CD4-positive, alpha-beta T cell (primary cell): ENCODE data around the gene AHCYL2. TPM values are rescaled to one million over a fixed set of nuclear protein-coding genes. Genes with fewer than 3 reads are reported as not detected.

Experiments
- ATAC-seq: fragments of 200-7000 bp; cut with Tn5 transposase; one replicate; pipeline ENCODE4 v1.10.0; 2022; ENCODE audit warnings: mild to moderate bottlenecking; ENCODE audit not compliant: poor library complexity
- CTCF ChIA-PET: fragments of 350-600 bp; sonication (Branson Sonifier 250); formaldehyde crosslinking; loops from one replicate; lab custom pipeline; 2021; ENCODE audit warnings: antibody characterized with exemption, inconsistent platforms; lab: Charles Lee
- POLR2A ChIA-PET: fragments of 350-600 bp; sonication (Branson Sonifier 250); formaldehyde crosslinking; loops from one replicate; lab custom pipeline; 2021; ENCODE audit warnings: antibody characterized with exemption, inconsistent platforms; lab: Charles Lee
- DNase-seq, 14 experiments: peaks; one replicate each; pipeline ENCODE4 v3.0.0-alpha.2; 2013 to 2020; ENCODE audit warnings: mixed read lengths in 2 of 14
- H3K27ac ChIP-seq, 2 donors: one replicate each; pipeline versions ENCODE4 v1.5.1 to v1.7.0; 2013; ENCODE audit warnings: low read length in 2 of 2, low read depth in 1 of 2, mild to moderate bottlenecking in 1 of 2
- H3K27me3 ChIP-seq, 2 experiments: 1 replicate in 1 of 2; 2 replicates in 1 of 2; pipeline versions ENCODE4 v1.6.1 to v1.7.0; 2013; ENCODE audit warnings: low read length in 2 of 2, control low read depth in 1 of 2, mild to moderate bottlenecking in 1 of 2, moderate library complexity in 1 of 2; ENCODE audit not compliant: insufficient read depth in 2 of 2, control insufficient read depth in 1 of 2
- H3K36me3 ChIP-seq: one replicate; pipeline ENCODE4 v1.6.1; 2013; ENCODE audit warnings: low read length, control low read depth; ENCODE audit not compliant: insufficient read depth
- H3K4me1 ChIP-seq: one replicate; pipeline ENCODE4 v1.6.1; 2013; ENCODE audit warnings: low read length, control low read depth; ENCODE audit not compliant: insufficient read depth
- H3K4me3 ChIP-seq: one replicate; pipeline ENCODE4 v1.5.1; 2013; ENCODE audit warnings: mild to moderate bottlenecking, low read length, moderate library complexity
- H3K9me3 ChIP-seq, 2 experiments: 1 replicate in 1 of 2; 2 replicates in 1 of 2; pipeline versions ENCODE4 v1.6.1 to v1.7.0; 2013; ENCODE audit warnings: low read length in 2 of 2, mild to moderate bottlenecking in 2 of 2, control low read depth in 1 of 2, moderate library complexity in 1 of 2; ENCODE audit not compliant: control insufficient read depth in 1 of 2, insufficient read depth in 1 of 2
- H3K27ac Mint-ChIP-seq: one replicate; pipeline ENCODE4 v1.8.0; 2020; ENCODE audit warnings: mixed read lengths
- H3K27me3 Mint-ChIP-seq: one replicate; pipeline ENCODE4 v1.8.0; 2021; ENCODE audit warnings: mixed read lengths
- H3K36me3 Mint-ChIP-seq: one replicate; pipeline ENCODE4 v1.8.0; 2021; ENCODE audit warnings: low read depth, mixed read lengths
- H3K4me1 Mint-ChIP-seq: one replicate; pipeline ENCODE4 v1.8.0; 2021; ENCODE audit warnings: low read depth, mixed read lengths
- H3K4me3 Mint-ChIP-seq: one replicate; pipeline ENCODE4 v1.8.0; 2020; ENCODE audit warnings: mild to moderate bottlenecking, mixed read lengths
- H3K9me3 Mint-ChIP-seq: one replicate; pipeline ENCODE4 v1.8.0; 2020; ENCODE audit warnings: mixed read lengths
- intact Hi-C, 2 experiments: fragments of 100-400 bp; cut with DNase I in 1 of 2; cut with micrococcal nuclease in 1 of 2; formaldehyde crosslinking; loops; one replicate each; pipeline versions ENCODE4 v1.15.1 to v1.9.0; 2023 to 2025; cut with DNase I, micrococcal nuclease
- total RNA-seq, 174 experiments: library from RNA in 2 of 174; stranded (reverse) in 2 of 174; gene quantifications; one replicate each; pipeline ENCODE4 v1.2.3 and lab custom pipeline; 2021 to 2026
- TF ChIP-seq, protein P1 (sequence below): fragments of 200-600 bp; IDR thresholded peaks from one replicate; pipeline ENCODE4 v1.8.0; 2022; ENCODE audit warnings: antibody characterized with exemption, mild to moderate bottlenecking

Gene AHCYL2
- total RNA-seq, 2 experiments from 2014 or later: 5.8 to 6.0 TPM

DNA sequence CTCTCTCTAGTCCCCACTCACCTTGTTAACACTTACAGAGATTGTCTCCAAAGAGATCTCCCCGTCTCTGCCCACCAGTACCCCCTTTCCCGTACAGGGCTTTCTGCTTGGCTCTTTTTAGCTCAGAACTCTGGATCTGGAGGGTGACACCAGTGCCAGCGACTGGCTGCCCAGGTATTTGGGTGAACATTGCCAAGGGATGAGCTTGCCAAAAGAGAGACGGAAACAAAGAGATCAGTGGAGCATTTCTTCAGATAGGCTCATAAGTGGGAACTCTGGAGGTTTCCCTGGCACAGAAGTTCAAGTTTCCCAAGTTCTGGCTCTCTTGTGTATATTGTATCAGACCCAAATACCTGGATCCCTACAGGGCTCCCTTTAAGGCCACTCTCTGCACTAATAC lies 239.4 kb downstream of the AHCYL2 start:
- no peak for ATAC-seq

DNA sequence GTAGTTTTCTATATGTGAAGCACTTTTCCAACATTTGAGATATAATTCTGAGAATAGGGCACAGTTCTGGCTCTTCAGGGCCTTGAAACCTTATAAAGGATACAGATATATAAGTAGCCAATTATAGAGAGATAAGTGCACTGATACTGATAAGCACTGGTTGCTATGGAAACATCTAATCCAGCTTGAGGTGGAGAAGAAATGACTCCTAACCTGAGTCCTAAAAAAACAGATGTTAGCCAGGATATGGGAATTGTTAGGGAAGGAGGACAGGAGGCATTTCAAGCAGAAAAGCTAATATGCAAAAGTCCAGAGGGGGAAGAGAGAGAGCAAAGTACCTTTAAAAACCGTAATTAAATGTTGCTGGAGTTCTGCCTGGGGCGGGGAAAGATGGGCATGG lies 240.2 kb downstream of the AHCYL2 start:
- Histone ChIP-seq H3K27ac (no peak overlapping the region), H3K27me3 (no peaks in the 10 kb centered on the region), H3K4me3 (no peak overlapping the region), H3K4me1 (no peaks in the 10 kb centered on the region), H3K36me3 (no peaks in the 10 kb centered on the region), H3K9me3 (no peaks in the 10 kb centered on the region)
- no peaks in the 10 kb centered on the region for H3K4me1 Mint-ChIP-seq
- intact Hi-C loops: no loop called here
- ChIA-PET CTCF (interaction anchor here (0.6 to 1.8 kb wide), 3 partner anchors 16 to 162 kb away, joined by 3 to 6 read pairs (median 4); no protein-coding TSS in a partner anchor), POLR2A (no interaction called here)
- no peaks in the 10 kb centered on the region for H3K36me3 Mint-ChIP-seq
- H3K27ac Mint-ChIP-seq: no peak overlapping the region
- H3K27me3 Mint-ChIP-seq: no peaks in the 10 kb centered on the region
- DNase-seq (no peak), ATAC-seq (no peak)
- H3K4me3 Mint-ChIP-seq: no peak overlapping the region
- TF ChIP-seq, protein P1, sequence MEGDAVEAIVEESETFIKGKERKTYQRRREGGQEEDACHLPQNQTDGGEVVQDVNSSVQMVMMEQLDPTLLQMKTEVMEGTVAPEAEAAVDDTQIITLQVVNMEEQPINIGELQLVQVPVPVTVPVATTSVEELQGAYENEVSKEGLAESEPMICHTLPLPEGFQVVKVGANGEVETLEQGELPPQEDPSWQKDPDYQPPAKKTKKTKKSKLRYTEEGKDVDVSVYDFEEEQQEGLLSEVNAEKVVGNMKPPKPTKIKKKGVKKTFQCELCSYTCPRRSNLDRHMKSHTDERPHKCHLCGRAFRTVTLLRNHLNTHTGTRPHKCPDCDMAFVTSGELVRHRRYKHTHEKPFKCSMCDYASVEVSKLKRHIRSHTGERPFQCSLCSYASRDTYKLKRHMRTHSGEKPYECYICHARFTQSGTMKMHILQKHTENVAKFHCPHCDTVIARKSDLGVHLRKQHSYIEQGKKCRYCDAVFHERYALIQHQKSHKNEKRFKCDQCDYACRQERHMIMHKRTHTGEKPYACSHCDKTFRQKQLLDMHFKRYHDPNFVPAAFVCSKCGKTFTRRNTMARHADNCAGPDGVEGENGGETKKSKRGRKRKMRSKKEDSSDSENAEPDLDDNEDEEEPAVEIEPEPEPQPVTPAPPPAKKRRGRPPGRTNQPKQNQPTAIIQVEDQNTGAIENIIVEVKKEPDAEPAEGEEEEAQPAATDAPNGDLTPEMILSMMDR: no peak
- no peaks in the 10 kb centered on the region for H3K9me3 Mint-ChIP-seq

More for the DNA sequence above, 239.4 kb downstream of the AHCYL2 start:
- Mint-ChIP-seq H3K4me1 (no peaks in the 10 kb centered on the region), H3K36me3 (no peaks in the 10 kb centered on the region), H3K9me3 (no peaks in the 10 kb centered on the region), H3K4me3 (no peak overlapping the region), H3K27ac (no peak overlapping the region), H3K27me3 (no peaks in the 10 kb centered on the region)
- intact Hi-C loops: no loop called here
- H3K27me3 ChIP-seq: no peaks in the 10 kb centered on the region
- H3K4me3 ChIP-seq: no peak overlapping the region
- ChIA-PET CTCF (interaction anchor here (0.6 kb wide), 1 partner anchor 163 kb away, joined by 6 read pairs; no protein-coding TSS in a partner anchor), POLR2A (no interaction called here)
- no peaks in the 10 kb centered on the region for H3K36me3 ChIP-seq
- TF ChIP-seq, protein P1: no peak
- H3K9me3 ChIP-seq: no peaks in the 10 kb centered on the region
- no peaks in the 10 kb centered on the region for H3K4me1 ChIP-seq
- DNase-seq: no peak
- no peak overlapping the region for H3K27ac ChIP-seq

DNA sequence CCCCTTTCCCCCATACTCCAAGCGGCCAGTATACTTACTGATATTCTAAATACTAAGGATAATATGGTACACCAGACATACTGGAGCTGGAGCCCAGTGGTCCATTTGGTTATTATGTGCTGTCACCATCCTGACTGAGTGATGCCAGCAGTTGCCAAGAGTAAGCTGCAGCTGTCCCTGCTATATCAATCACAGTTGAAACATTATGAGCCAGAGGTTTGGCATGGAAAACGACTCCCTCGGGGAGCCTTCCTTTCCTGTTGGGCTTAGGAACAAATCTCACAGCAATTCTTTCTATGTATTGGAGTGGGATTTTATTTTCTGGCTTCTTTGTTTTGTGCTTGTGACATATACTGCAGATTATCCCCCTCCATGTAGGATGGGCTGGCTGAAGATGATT lies 242.0 kb downstream of the AHCYL2 start:
- no peak for ATAC-seq
- Histone ChIP-seq H3K27me3 (no peaks in the 10 kb centered on the region), H3K27ac (no peak overlapping the region), H3K4me1 (no peaks in the 10 kb centered on the region), H3K36me3 (no peaks in the 10 kb centered on the region), H3K4me3 (no peak overlapping the region), H3K9me3 (no peaks in the 10 kb centered on the region)
- Mint-ChIP-seq H3K36me3 (no peaks in the 10 kb centered on the region), H3K9me3 (no peaks in the 10 kb centered on the region), H3K27ac (no peak overlapping the region), H3K4me3 (no peak overlapping the region), H3K27me3 (no peaks in the 10 kb centered on the region), H3K4me1 (no peaks in the 10 kb centered on the region)
- TF ChIP-seq, protein P1: no peak
- ChIA-PET POLR2A (no interaction called here), CTCF (interaction anchor here (0.6 to 1.8 kb wide), 2 partner anchors 91 to 152 kb away, joined by 3 to 4 read pairs; no protein-coding TSS in a partner anchor)
- DNase-seq: no peak
- intact Hi-C loops: no loop called here
